ENCODE results near the gene EBF3.

DNA sequence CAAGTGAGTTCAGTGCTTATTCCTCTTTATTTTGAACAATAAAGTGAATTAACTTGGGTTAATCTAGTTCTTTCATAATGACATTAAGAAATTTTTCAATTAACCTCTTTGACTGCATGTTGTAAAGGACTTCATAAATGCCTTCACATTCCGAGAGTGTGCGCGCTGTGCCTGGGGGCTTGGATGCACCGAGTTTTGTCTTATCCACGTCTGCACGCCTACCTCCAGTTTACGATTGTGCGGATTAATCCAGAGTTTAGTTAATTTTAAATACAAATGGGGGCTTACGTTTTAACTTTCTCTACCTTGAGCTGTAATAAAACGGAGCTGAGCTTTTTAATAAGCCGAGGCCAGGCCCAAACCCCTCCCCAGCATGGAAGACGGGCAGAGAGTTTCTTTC, 120.4 kb downstream of the EBF3 start:
- TF ChIP-seq EZH2 (IDR thresholded peaks at IDR 0.05; ENCODE audit: low read depth, unreplicated experiment) (no peak), POLR2AphosphoS5 (IDR thresholded peaks at IDR 0.05; ENCODE audit: low read depth) (no peak), EZH2phosphoT487 (IDR thresholded peaks at IDR 0.05; ENCODE audit: unreplicated experiment) (no peak), JUNB (IDR thresholded peaks at IDR 0.05; ENCODE audit: unreplicated experiment) (no peak), CREB1 (CRISPR knock-in tag; IDR thresholded peaks at IDR 0.05; ENCODE audit: low read depth) (no peak), ZNF114 (CRISPR knock-in tag; IDR thresholded peaks at IDR 0.05) (no peak), STAT1 (IDR thresholded peaks at IDR 0.05; ENCODE audit: unreplicated experiment) (no peak)
- TF ChIP-seq, protein P1, sequence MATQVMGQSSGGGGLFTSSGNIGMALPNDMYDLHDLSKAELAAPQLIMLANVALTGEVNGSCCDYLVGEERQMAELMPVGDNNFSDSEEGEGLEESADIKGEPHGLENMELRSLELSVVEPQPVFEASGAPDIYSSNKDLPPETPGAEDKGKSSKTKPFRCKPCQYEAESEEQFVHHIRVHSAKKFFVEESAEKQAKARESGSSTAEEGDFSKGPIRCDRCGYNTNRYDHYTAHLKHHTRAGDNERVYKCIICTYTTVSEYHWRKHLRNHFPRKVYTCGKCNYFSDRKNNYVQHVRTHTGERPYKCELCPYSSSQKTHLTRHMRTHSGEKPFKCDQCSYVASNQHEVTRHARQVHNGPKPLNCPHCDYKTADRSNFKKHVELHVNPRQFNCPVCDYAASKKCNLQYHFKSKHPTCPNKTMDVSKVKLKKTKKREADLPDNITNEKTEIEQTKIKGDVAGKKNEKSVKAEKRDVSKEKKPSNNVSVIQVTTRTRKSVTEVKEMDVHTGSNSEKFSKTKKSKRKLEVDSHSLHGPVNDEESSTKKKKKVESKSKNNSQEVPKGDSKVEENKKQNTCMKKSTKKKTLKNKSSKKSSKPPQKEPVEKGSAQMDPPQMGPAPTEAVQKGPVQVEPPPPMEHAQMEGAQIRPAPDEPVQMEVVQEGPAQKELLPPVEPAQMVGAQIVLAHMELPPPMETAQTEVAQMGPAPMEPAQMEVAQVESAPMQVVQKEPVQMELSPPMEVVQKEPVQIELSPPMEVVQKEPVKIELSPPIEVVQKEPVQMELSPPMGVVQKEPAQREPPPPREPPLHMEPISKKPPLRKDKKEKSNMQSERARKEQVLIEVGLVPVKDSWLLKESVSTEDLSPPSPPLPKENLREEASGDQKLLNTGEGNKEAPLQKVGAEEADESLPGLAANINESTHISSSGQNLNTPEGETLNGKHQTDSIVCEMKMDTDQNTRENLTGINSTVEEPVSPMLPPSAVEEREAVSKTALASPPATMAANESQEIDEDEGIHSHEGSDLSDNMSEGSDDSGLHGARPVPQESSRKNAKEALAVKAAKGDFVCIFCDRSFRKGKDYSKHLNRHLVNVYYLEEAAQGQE (IDR thresholded peaks at IDR 0.05; ENCODE audit: unreplicated experiment): no peak
- TF ChIP-seq, protein P2, sequence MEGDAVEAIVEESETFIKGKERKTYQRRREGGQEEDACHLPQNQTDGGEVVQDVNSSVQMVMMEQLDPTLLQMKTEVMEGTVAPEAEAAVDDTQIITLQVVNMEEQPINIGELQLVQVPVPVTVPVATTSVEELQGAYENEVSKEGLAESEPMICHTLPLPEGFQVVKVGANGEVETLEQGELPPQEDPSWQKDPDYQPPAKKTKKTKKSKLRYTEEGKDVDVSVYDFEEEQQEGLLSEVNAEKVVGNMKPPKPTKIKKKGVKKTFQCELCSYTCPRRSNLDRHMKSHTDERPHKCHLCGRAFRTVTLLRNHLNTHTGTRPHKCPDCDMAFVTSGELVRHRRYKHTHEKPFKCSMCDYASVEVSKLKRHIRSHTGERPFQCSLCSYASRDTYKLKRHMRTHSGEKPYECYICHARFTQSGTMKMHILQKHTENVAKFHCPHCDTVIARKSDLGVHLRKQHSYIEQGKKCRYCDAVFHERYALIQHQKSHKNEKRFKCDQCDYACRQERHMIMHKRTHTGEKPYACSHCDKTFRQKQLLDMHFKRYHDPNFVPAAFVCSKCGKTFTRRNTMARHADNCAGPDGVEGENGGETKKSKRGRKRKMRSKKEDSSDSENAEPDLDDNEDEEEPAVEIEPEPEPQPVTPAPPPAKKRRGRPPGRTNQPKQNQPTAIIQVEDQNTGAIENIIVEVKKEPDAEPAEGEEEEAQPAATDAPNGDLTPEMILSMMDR (conservative IDR thresholded peaks at IDR 0.05; ENCODE audit: low read depth in 2 of 2): no peak
